NT2/D1 (cell line): ENCODE data around the gene PCSK2.

Source experiments
- SUZ12 ChIP-seq: IDR thresholded peaks from 2 replicates; pipeline ENCODE4 v1.6.1; 2011; ENCODE audit not compliant: insufficient read length, insufficient read depth; ENCODE audit errors: extremely low read depth
- YY1 ChIP-seq: IDR thresholded peaks from 2 replicates; pipeline ENCODE4 v1.6.1; 2011; ENCODE audit not compliant: insufficient read length, insufficient read depth
- ZNF274 ChIP-seq: IDR thresholded peaks from 2 replicates; pipeline ENCODE4 v1.6.1; 2011; ENCODE audit warnings: mild to moderate bottlenecking, low read depth, low read length

DNA sequence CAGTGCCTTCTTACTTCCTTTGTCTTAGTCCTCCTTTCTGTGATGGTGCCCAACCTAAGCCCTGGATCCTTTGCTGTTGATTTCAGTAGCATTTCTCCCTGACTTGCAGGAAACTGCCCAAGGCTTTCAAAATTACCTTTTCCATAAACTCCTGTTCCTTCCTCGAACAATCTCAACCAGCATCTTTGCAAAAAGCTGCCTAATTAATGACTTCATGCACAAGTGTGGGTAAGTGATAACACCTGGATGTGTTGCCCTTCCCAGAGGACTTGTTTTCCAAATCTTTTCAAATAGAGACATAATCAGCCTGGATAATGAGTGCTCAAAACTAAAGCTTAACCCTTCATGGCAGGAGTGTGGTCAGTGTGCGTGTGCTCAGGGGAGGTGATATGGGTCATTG lies 118.0 kb downstream of the PCSK2 start:
- no peak for TF ChIP-seq YY1
- no peak for TF ChIP-seq ZNF274
- TF ChIP-seq SUZ12 = no peak
